Activated naive CD8-positive, alpha-beta T cell treated with anti-CD3 and anti-CD28 coated beads, Interleukin-2, amount 50 U/mL, for 24 hours (primary cell): ENCODE data around the gene DROSHA.

Source experiments
- ATAC-seq: fragments of 150-1000 bp; cut with Tn5 transposase; one replicate; pipeline ENCODE4 v1.10.0; 2021
- DNase-seq: peaks from one replicate; pipeline ENCODE4 v3.0.0; 2021
- H3K27ac Mint-ChIP-seq: one replicate; pipeline ENCODE4 v1.8.0; 2021; ENCODE audit warnings: mild to moderate bottlenecking, mixed read lengths
- H3K27me3 Mint-ChIP-seq: one replicate; pipeline ENCODE4 v1.8.0; 2021; ENCODE audit warnings: mixed read lengths
- H3K36me3 Mint-ChIP-seq: one replicate; pipeline ENCODE4 v1.8.0; 2021; ENCODE audit warnings: low read depth, mixed read lengths
- H3K4me1 Mint-ChIP-seq: one replicate; pipeline ENCODE4 v1.8.0; 2021; ENCODE audit warnings: mixed read lengths
- H3K4me3 Mint-ChIP-seq: one replicate; pipeline ENCODE4 v1.8.0; 2021; ENCODE audit warnings: mild to moderate bottlenecking, moderate library complexity, mixed read lengths
- H3K9me3 Mint-ChIP-seq: one replicate; pipeline ENCODE4 v1.8.0; 2021; ENCODE audit warnings: mixed read lengths

Gene DROSHA

GRCh38 chr5:31465291-31465690 lies 66.6 kb downstream of the DROSHA start:
- ATAC-seq (no peak), DNase-seq (no peak)
- H3K4me1 Mint-ChIP-seq: no peaks in the 10 kb centered on the region
- peaks cover 86% of the 10 kb centered on the region for H3K36me3 Mint-ChIP-seq
- no peak overlapping the region for H3K27ac Mint-ChIP-seq
- H3K4me3 Mint-ChIP-seq: no peak overlapping the region
- H3K27me3 Mint-ChIP-seq: no peaks in the 10 kb centered on the region
- peaks cover 41% of the 10 kb centered on the region for H3K9me3 Mint-ChIP-seq

DNA sequence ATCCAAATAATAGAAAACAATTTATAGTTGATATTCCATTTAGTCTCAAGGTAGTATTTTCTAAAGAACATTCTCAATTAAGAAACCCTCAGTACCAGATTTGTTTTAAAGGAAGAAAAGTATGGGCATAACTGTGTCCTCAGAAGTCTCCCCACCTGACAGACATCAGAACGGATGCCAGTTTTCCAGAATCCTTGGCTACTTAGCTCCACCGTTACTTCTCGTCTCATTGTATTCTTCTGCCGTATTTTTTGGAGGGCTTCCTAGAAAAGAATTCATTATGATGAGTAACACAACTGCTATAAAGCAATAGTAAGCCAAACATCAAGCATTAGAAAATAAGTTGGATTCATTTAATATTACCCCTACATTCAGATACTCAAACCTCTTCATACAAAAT lies 67.8 kb downstream of the DROSHA start:
- H3K4me1 Mint-ChIP-seq: no peaks in the 10 kb centered on the region
- H3K27me3 Mint-ChIP-seq: no peaks in the 10 kb centered on the region
- peaks cover 45% of the 10 kb centered on the region for H3K9me3 Mint-ChIP-seq
- ATAC-seq: no peak
- H3K4me3 Mint-ChIP-seq: no peak overlapping the region
- DNase-seq: no peak
- no peak overlapping the region for H3K27ac Mint-ChIP-seq
- peaks cover 89% of the 10 kb centered on the region for H3K36me3 Mint-ChIP-seq

- Mint-ChIP-seq H3K9me3 (peaks cover 45% of the 10 kb centered on the region), H3K36me3 (peaks cover 88% of the 10 kb centered on the region), H3K4me3 (no peak overlapping the region), H3K27me3 (no peaks in the 10 kb centered on the region), H3K4me1 (no peaks in the 10 kb centered on the region), H3K27ac (no peak overlapping the region)
- DNase-seq: no peak
- ATAC-seq: no peak
Measured at GRCh38 chr5:31463351-31463750, 68.5 kb downstream of the DROSHA start.

DNA sequence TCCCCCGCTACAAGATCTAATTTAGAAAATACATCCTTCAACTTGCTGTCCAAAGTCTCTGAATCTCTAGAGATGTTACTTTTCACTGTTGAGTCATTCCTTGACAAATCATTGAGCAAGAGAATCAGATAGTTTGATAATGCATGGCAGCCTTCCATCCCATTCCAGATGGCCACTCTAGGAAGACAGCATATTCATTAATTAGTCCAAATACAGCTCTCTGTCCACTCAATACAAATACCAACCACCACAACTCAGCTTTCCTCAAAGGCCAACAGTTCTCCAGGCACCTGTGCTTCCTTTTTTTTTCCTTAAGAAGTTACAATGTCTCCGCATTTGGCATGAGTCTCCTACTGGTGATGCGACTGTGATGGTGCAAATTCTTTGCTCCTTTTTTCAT lies 72.3 kb downstream of the DROSHA start:
- ATAC-seq: no peak
- Mint-ChIP-seq H3K27me3 (no peaks in the 10 kb centered on the region), H3K36me3 (peaks cover 85% of the 10 kb centered on the region), H3K4me3 (no peak overlapping the region), H3K4me1 (no peaks in the 10 kb centered on the region), H3K27ac (no peak overlapping the region), H3K9me3 (peaks cover 53% of the 10 kb centered on the region)
- DNase-seq: no peak

GRCh38 chr5:31455172-31455571 lies 76.7 kb downstream of the DROSHA start:
- no peak for ATAC-seq
- H3K27ac Mint-ChIP-seq: no peak overlapping the region
- H3K36me3 Mint-ChIP-seq: peaks cover 68% of the 10 kb centered on the region
- H3K4me3 Mint-ChIP-seq: no peak overlapping the region
- peaks cover 32% of the 10 kb centered on the region for H3K9me3 Mint-ChIP-seq
- no peaks in the 10 kb centered on the region for H3K4me1 Mint-ChIP-seq
- H3K27me3 Mint-ChIP-seq: no peaks in the 10 kb centered on the region
- no peak for DNase-seq

DNA sequence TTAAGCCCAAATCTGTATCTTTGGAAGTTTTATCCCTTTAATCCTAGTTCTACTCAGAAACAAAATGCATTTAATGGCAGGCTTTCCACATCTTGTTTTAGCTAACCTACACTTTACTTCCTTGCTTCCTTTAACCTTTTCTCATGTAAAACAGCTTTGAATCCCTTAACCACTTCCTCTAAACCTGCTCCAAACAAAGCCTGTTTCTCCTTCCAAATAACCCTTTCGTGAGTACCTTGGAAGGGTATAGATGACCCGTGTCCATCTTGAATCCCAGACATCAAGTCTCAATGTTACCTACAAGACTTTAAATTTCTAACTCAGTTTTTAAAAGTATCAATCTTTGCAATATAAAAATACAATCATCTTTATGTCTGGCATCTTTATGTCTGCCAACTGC lies 78.4 kb downstream of the DROSHA start:
- Mint-ChIP-seq H3K4me1 (no peaks in the 10 kb centered on the region), H3K27ac (no peak overlapping the region), H3K9me3 (peaks cover 28% of the 10 kb centered on the region), H3K36me3 (peaks cover 70% of the 10 kb centered on the region), H3K4me3 (no peak overlapping the region), H3K27me3 (no peaks in the 10 kb centered on the region)
- ATAC-seq (no peak), DNase-seq (no peak)

GRCh38 chr5:31452314-31452713 lies 79.6 kb downstream of the DROSHA start:
- no peak overlapping the region for H3K27ac Mint-ChIP-seq
- peaks cover 72% of the 10 kb centered on the region for H3K36me3 Mint-ChIP-seq
- H3K27me3 Mint-ChIP-seq: no peaks in the 10 kb centered on the region
- H3K4me3 Mint-ChIP-seq: no peak overlapping the region
- H3K9me3 Mint-ChIP-seq: peaks cover 23% of the 10 kb centered on the region
- DNase-seq: no peak
- H3K4me1 Mint-ChIP-seq: no peaks in the 10 kb centered on the region
- ATAC-seq: no peak

DNA sequence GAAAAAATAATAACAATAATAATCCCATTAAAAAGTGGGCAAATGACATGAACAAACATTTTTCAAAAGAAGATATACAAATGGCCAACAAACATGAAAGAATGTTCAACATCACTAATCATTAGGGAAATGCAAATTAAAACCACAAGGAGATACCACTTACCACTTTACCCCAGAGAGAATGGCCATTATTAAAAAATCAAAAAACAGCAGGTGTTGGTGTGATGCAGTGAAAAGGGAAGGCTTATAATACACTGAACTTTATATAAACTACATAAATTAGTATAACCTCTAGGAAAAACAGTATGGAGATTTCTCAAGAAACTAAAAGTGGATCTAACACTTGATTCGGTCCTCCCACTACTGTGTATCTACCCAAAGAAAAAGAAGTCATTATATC lies 81.9 kb downstream of the DROSHA start:
- no peaks in the 10 kb centered on the region for H3K4me1 Mint-ChIP-seq
- H3K9me3 Mint-ChIP-seq: peaks cover 8% of the 10 kb centered on the region
- peaks cover 72% of the 10 kb centered on the region for H3K36me3 Mint-ChIP-seq
- no peak for DNase-seq
- no peak overlapping the region for H3K27ac Mint-ChIP-seq
- no peak for ATAC-seq
- no peak overlapping the region for H3K4me3 Mint-ChIP-seq
- H3K27me3 Mint-ChIP-seq: no peaks in the 10 kb centered on the region

- no peak for DNase-seq
- H3K36me3 Mint-ChIP-seq: peaks cover 76% of the 10 kb centered on the region
Measured at GRCh38 chr5:31449174-31449573, 82.7 kb downstream of the DROSHA start.

DNA sequence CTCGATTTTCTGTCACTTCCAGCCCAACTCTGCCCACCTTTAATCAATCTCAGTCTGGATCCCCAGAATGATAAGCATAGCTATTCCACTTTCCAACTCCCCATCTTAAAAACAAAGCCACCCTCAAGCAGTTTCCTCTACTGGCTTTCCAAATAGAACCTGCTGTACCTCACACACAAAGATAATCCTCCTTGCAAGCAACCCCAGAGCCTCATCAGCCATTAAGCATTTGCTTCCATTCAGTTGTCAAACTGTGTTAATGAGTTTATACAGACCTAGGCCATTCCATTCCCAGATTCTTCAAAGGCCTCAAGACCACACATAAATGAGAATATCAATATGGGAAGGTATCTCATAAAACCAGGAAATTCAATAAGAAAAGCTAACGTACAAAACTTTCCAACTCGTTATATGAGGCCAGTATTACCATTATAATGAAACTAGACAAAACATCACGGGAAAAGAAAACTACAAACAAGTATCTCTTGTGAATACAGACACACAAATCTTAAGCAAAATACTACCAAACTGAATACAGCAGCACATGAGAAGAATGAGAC lies 86.8 kb downstream of the DROSHA start:
- Mint-ChIP-seq H3K4me1 (peaks cover 3% of the 10 kb centered on the region), H3K9me3 (no peaks in the 10 kb centered on the region), H3K27me3 (no peaks in the 10 kb centered on the region), H3K27ac (no peak overlapping the region), H3K36me3 (peaks cover 68% of the 10 kb centered on the region), H3K4me3 (no peak overlapping the region)
- no peak for ATAC-seq
- DNase-seq: no peak

More at GRCh38 chr5:31449174-31449573, 82.7 kb downstream of the DROSHA start:
- Mint-ChIP-seq H3K4me3 (no peak overlapping the region), H3K4me1 (no peaks in the 10 kb centered on the region), H3K9me3 (peaks cover 4% of the 10 kb centered on the region), H3K27ac (no peak overlapping the region), H3K27me3 (no peaks in the 10 kb centered on the region)
- ATAC-seq: no peak

DNA sequence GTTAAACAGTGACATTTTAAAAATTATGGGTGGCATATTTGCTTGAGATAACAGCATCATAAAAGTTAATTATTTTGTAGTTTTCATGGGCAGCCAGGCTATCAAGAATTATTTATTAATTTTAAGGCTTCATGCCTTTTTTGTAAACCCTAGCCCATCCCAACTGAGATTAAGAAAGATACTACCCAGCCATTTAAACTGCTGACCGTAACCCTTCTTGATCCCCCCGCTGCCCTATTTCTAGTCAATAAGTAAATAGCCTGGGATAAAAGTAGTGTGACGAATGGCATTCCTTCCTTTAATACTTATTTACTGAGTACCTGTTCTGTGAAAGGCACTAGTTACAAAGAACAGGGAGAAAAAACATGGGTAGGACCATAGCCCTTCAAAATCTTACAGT lies 88.3 kb downstream of the DROSHA start:
- ATAC-seq: no peak
- H3K4me1 Mint-ChIP-seq: peaks cover 3% of the 10 kb centered on the region
- H3K36me3 Mint-ChIP-seq: peaks cover 57% of the 10 kb centered on the region
- no peak overlapping the region for H3K4me3 Mint-ChIP-seq
- H3K27me3 Mint-ChIP-seq: no peaks in the 10 kb centered on the region
- H3K27ac Mint-ChIP-seq: no peak overlapping the region
- no peak for DNase-seq
- H3K9me3 Mint-ChIP-seq: no peaks in the 10 kb centered on the region

GRCh38 chr5:31442058-31442745 lies 89.7 kb downstream of the DROSHA start:
- Mint-ChIP-seq H3K27ac (no peak overlapping the region), H3K4me3 (no peak overlapping the region), H3K27me3 (no peaks in the 10 kb centered on the region), H3K4me1 (peaks cover 3% of the 10 kb centered on the region), H3K36me3 (peaks cover 54% of the 10 kb centered on the region), H3K9me3 (no peaks in the 10 kb centered on the region)
- DNase-seq (no peak), ATAC-seq (no peak)

DNA sequence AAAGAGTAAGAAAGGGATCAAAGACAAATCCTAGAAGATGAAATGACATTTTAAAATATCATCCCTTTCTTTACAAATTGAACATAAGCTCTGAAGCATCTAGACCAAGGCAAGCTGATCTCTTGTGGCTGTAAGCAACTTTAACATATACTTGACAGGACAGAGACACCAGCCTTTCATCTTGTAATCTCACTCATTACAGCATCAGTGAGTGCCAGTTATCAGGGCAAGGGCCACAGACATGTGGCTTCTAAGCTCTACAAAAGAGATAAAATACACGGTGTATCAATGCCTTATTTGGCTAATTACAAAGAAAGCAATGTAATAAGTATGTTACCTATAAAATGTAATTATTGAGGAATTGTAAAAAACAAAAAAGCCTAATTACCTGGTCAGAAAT lies 95.0 kb downstream of the DROSHA start:
- H3K4me1 Mint-ChIP-seq: peaks cover 3% of the 10 kb centered on the region
- H3K9me3 Mint-ChIP-seq: no peaks in the 10 kb centered on the region
- DNase-seq (no peak), ATAC-seq (no peak)
- H3K27me3 Mint-ChIP-seq: no peaks in the 10 kb centered on the region
- peaks cover 48% of the 10 kb centered on the region for H3K36me3 Mint-ChIP-seq
- H3K4me3 Mint-ChIP-seq: no peak overlapping the region
- H3K27ac Mint-ChIP-seq: no peak overlapping the region

GRCh38 chr5:31435730-31436129 lies 96.2 kb downstream of the DROSHA start:
- H3K36me3 Mint-ChIP-seq: peaks cover 55% of the 10 kb centered on the region
- no peak overlapping the region for H3K27ac Mint-ChIP-seq
- no peak overlapping the region for H3K4me3 Mint-ChIP-seq
- H3K27me3 Mint-ChIP-seq: no peaks in the 10 kb centered on the region
- no peaks in the 10 kb centered on the region for H3K9me3 Mint-ChIP-seq
- no peak for DNase-seq
- no peaks in the 10 kb centered on the region for H3K4me1 Mint-ChIP-seq
- ATAC-seq: no peak

DNA sequence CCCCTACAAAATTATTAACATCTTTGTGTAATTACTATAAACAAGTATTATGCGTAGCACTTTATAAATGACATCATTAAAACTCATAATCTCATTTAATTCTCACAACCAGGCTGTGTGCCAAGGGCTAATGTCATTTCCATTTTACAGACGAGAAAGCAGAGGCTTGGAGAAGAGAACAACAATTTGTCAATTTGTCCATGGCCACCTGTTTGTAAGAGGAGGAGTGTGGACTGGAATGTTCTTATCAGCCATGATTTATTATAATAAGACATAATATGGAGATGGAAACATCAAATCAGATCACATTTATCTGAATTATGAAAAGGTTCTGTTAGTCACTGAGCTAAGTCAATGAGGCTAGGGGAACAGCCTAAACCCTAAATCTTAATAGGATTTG lies 97.0 kb downstream of the DROSHA start:
- Mint-ChIP-seq H3K9me3 (no peaks in the 10 kb centered on the region), H3K27ac (no peak overlapping the region), H3K4me1 (no peaks in the 10 kb centered on the region), H3K27me3 (no peaks in the 10 kb centered on the region), H3K4me3 (no peak overlapping the region), H3K36me3 (peaks cover 64% of the 10 kb centered on the region)
- DNase-seq (no peak), ATAC-seq (no peak)

GRCh38 chr5:31433229-31433628 lies 98.7 kb downstream of the DROSHA start:
- DNase-seq (no peak), ATAC-seq (no peak)
- Mint-ChIP-seq H3K4me1 (no peaks in the 10 kb centered on the region), H3K27ac (no peak overlapping the region), H3K4me3 (no peak overlapping the region), H3K27me3 (no peaks in the 10 kb centered on the region), H3K36me3 (peaks cover 62% of the 10 kb centered on the region), H3K9me3 (no peaks in the 10 kb centered on the region)
